GM19438 (cell line): ENCODE data around the gene PRDX2.

Experiments used
- ATAC-seq: cut with Tn5 transposase; IDR thresholded peaks from one replicate; pipeline ENCODE4 v1.9.1; 2021; ENCODE audit warnings: low read depth; ENCODE audit not compliant: unreplicated experiment

The PRDX2 gene

GRCh38 chr19:12793290-12794195 is 8.1 kb downstream of the PRDX2 start:
- peak; percentile 7 for ATAC-seq

GRCh38 chr19:12792853-12793289 is 8.7 kb downstream of the PRDX2 start:
- no peak for ATAC-seq

GRCh38 chr19:12792051-12792852 is 9.3 kb downstream of the PRDX2 start:
- no peak for ATAC-seq

GRCh38 chr19:12791345-12792050 is 10.1 kb downstream of the PRDX2 start, which contains the start of gene JUNB:
TSS of gene JUNB (plus strand) at chr19:12791486. CDS start at chr19:12791772, 286 bp downstream.
- ATAC-seq: peak; percentile 24

- ATAC-seq: no peak
Observed at GRCh38 chr19:12790628-12791344, 10.8 kb downstream of the PRDX2 start.

GRCh38 chr19:12789904-12790619 is 11.5 kb downstream of the PRDX2 start:
- ATAC-seq: peak; percentile 35

- ATAC-seq: no peak
Observed at GRCh38 chr19:12789098-12789903, 12.3 kb downstream of the PRDX2 start.

GRCh38 chr19:12788682-12789097 is 12.9 kb downstream of the PRDX2 start:
- ATAC-seq: no peak

- no peak for ATAC-seq
Observed at GRCh38 chr19:12788042-12788681, 13.4 kb downstream of the PRDX2 start.

GRCh38 chr19:12787458-12787857 is 14.1 kb downstream of the PRDX2 start:
- no peak for ATAC-seq

- no peak for ATAC-seq
Observed at GRCh38 chr19:12786952-12787351, 14.6 kb downstream of the PRDX2 start.

GRCh38 chr19:12786141-12786870 is 15.3 kb downstream of the PRDX2 start:
- ATAC-seq: no peak

GRCh38 chr19:12785431-12786031 is 16.1 kb downstream of the PRDX2 start:
- no peak for ATAC-seq

- no peak for ATAC-seq
Observed at GRCh38 chr19:12784871-12785430, 16.6 kb downstream of the PRDX2 start.

- no peak for ATAC-seq
Observed at GRCh38 chr19:12784394-12784870, 17.2 kb downstream of the PRDX2 start.

GRCh38 chr19:12783849-12784393 is 17.7 kb downstream of the PRDX2 start:
- ATAC-seq: no peak
